Stimulated activated CD4-positive, alpha-beta T cell treated with anti-CD3 and anti-CD28 coated beads, TNF-alpha, amount 100 ng/mL, for 1 hour (primary cell): ENCODE measurements around the gene YARS1.

Experiments used
- DNase-seq, 3 donors: peaks; one replicate each; pipeline ENCODE4 v3.0.0-alpha.2; 2020; ENCODE audit warnings: low read depth in 3 of 3, low spot score in 1 of 3

YARS1 gene

DNA sequence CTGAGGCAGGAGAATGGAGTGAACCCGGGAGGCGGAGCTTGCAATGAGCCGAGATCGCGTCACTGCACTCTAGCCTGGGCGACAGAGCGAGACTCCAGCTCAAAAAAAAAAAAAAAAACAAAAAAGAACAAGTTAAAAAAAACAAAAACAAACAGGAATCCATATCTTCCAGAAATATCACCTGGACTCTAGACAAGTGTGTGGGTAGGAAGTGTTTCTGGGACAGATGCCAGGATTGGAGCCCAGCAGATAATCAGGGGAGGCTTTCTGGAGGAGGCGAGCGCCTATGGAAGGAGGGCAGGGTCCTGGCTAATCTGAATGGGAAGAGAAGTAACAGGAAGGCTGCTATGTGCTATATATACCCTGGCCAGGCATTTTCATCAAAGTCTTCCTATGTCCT, 71.0 kb downstream of the YARS1 start:
- DNase-seq = no peak

DNA sequence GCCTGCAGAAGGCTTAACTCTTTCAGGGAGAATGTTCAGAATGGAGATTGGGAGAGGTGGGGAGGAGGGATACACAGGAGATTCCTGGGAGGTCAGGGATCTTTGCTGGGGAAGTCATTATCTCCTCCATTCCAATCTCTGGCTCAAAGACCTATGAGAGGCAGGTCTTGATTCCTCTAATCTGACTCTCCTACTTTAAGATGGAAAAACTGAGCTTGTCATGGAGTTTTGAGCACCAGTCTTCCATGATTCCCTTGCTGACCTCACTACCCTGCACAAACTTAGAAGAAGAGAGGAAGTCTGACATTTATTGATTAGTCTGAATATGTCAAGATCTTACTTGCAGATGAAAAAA, 73.1 kb downstream of the YARS1 start:
- DNase-seq = no peak

DNA sequence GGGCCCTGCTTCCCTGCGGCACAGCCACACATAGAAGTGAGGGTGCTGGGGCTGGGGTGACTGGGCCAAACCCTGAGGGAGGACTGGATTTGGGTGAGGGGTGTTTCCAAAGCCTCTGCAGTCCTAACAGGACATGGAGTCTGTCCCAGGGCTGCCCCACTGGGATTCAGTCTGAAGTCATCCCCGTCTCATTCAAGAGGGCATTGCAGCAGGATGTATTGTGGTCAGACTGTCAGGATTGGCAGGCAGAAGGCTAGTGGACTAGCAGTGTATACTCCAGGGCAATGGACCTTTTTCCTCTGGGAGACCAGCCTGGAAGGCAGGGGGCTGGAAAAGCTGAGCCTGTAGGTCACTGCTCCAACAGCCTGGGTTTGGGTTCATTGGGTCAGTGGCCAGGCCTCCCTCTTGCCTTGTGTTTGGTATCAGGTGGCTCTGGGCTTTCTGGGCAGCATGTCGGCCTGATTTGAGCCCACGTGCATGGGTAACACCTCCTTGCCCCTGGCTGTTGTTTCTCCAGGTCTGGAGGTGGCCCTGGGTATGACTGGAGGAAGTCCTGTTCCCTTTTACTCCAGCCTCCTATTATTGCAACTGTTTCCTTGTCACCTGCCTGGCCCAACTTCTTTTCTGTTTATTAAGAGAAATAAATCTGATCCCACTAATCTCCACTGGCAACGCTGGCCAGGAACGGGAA, 73.6 kb downstream of the YARS1 start:
- no peak for DNase-seq

DNA sequence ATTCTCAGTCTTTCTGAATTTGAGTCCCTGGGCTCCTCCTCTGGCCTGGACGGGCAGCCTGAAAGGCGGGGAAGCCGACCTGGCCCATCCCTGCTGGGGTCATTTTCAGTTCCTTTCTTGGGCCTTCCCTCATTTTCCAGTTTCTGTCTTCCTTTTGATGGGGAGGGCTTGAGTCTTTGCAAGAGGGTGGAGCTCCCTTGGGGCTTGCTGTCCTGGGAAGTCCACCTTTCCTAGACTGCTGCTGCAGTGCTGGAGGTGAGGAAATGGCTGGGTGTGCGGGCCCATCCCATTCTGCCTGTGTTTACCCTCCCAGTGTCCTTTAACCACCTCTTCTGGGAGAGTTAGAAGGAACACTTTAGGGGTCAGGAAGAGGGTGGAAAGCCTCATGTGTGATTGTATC, 74.2 kb downstream of the YARS1 start:
- no peak for DNase-seq

DNA sequence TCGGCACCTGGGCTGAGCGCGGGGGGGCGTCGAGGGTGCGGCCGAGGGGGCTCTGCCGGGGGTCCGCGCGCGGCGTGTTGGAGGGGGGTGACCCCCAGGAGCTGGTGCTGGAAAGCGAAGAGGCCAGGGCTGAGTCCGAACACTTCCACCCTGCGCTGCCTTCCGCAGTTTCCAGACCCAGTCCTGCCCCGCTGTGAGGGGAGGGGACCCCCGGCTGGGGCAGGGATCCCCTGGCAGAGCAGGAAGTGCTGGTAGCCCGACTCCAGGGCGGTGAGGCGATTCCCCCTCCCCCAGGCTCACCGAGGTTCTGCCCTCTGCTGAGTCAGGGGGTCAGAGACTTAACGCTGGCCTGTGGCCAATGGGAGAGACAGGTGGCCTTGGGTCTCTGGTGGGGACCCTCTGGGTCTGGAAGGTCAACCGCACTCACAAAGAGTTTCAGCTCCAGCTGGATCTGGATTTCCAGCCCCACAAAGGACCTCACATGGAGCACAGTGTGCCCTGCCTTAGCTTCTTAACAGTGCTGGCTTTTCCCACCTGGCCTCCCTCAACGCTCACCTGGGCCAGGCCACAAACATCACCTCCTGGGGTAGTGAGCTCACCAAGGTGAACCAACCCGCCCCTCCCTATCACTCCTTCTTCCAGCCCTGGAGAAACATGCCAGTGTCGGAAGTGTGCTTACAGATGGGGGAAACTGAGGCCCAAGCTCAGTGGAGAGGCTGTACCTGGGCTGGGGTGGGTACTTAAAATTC, 74.8 kb downstream of the YARS1 start:
- DNase-seq = no peak

DNA sequence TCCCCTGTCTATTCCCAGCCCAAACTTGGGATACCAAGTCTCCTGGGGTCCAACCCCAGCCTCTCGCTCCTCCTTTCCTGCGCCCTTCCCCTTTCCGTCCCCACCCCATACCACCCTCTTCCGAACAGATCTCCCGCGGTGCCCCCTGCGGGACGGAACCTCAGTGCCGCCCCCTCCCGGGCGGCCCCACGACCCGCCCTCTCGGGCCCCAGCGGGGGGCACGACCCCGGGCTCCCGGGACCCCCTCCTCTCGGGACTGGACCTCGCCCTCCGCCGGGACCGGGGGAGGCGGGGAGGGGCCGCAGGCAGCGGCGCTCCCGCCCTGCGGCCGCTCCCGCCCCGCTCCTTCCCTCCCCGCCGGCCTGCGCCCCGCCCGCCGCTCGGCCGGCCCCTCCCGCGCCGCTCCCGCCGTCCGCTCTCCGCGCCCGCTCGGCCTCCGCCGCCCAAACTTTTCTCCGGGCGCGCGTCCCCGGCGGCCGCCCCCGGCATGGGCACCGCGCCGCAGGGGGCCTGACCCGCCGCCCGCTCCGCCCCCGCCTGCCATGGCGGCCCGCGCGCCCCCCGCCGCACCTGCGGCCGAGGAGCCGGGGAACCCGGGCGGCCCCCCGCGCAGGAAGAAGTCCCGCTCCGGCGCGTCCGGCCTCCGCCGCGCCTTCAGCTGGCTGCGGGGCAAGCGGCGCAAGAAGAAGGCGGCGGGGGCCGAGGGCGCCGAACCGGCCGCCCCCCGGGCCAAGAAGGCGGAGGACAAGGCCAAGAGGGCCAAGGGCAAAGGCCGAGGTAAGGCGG, 75.6 kb downstream of the YARS1 start:
- DNase-seq = no peak

DNA sequence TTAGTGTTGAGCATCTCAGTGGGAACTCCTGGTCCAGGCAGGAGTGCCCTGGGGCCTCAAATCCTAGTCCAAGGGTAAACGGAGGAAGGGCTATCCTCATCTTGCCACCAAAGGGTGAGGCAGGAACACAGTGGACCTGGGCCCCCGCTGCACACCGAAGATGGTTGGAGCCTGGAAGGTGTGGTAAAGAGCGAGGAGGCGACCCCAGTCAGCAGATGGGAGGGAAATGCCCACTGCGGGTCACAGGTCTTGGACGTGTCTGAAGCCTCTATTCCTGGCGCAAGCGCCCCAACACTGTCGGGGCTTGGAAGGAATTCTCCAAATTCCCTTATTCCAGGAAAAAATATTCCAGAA, 76.1 kb downstream of the YARS1 start:
- no peak for DNase-seq

DNA sequence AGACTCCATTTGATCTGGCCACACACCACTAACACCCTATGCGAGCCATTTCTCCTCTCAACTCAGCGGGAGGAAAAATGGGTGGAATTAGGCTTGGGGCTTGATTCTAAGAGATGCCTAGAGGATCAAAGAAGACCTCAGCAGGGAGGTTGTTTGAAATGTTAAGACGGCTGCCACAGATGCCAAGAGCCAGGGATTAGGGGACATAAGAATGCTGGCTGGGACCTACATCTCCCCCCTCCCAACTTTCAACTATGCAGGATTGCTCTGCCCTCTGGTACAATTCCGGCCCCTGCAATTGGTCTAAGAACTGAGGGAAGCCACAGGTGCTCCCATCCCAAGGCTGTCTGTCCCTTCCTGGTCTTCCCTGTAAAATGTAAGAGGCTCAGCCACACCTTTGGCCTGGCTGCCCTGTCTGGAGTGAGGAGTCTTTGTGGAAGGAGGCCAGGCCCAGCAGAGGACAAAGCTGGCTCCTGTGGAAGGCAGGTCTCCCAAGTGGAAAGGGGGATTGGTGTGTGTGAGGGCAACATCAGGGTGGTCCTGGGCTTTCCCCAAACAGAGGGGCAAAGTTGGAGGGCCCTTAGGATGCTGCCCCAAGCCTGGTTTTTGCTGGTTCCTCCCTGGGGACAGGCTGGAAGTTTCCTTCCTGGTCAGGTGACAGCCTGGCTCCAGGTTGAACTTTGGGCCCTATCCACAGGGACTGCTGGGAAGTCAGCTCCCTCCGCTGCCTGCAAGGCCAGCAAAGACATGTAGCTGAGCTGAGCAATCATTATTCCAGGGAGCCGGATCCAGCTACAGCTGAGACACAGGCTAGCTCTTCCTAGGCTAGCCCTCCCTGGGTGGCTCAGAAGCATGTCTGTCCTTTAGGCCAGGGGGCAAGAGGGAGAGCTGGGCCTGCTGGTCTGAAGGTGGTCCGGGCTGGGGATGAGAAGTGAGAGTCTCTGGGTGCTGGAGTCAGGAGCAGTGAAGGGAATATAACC, 80.1 kb downstream of the YARS1 start:
- DNase-seq = no peak

DNA sequence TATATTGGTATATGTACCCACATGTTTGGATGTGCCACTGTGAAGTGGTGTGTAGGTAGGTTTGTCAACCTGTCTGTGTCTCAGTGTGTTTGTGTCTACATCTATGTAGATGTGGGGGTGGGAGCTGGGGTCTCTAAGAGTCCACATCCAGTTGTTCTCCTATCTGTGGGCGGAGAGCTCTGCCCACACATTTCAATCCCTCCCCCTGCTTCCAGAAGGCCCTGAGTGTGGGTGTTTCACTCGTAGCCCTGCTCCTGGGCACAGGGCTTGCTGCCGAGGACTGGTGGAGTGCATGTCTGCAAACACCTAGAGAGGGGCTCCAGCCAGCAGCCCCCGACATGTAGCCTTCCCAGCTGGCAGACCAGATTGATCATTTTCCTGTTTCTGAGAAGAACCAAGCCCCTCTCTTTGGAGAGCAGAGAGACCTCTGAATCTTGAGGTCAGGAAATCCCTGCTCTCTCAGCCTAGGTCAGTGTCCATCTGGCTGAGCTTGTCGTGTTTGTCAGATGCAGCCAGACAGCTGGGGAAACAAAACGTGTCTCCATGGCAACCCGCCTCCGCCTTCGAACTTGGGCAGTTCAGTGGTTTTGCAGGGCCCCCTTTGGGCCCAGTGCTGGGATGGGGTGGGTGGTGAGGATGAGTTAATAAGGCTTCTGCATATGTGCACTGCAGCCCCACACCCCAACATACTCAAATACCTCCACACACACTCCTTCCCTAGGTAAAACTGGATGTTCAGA, 83.4 kb downstream of the YARS1 start:
- no peak for DNase-seq

DNA sequence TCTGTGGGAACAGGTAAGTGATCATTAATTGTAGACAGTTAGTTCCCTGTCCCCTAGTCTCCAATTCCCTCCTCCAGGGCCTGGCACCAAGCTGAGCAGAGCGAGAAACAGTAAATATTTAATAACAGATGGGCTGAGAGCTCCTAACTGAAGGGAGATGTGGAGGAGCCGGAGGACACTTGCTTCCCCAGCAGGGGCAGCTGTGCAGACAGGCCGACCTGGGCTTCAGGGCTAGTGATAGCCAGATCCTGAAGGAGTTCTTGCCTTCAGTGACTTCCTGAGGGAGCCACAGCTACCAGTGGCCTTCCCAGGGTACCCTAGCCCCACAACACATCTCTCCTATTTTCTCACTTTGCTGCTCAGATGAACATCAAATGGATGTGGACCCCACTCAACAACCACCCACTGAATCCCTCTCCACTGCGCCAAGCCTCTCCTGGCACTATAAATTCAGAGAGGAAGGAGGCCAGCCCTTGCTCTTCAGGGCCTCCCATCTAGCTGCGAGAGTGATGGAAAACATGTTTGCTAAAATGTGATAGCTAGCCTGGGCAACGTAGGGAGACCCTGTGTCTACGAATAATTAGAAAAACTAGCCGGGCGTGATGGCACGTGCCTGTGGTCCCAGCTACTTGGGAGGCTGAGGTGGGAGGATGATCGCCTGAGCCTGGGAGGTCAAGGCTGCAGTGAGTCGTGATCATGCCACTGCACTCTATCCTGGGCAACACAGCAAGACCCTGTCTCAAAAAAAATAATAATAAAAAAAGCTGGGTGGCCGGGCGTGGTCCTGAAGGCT, 87.7 kb downstream of the YARS1 start:
- no peak for DNase-seq

DNA sequence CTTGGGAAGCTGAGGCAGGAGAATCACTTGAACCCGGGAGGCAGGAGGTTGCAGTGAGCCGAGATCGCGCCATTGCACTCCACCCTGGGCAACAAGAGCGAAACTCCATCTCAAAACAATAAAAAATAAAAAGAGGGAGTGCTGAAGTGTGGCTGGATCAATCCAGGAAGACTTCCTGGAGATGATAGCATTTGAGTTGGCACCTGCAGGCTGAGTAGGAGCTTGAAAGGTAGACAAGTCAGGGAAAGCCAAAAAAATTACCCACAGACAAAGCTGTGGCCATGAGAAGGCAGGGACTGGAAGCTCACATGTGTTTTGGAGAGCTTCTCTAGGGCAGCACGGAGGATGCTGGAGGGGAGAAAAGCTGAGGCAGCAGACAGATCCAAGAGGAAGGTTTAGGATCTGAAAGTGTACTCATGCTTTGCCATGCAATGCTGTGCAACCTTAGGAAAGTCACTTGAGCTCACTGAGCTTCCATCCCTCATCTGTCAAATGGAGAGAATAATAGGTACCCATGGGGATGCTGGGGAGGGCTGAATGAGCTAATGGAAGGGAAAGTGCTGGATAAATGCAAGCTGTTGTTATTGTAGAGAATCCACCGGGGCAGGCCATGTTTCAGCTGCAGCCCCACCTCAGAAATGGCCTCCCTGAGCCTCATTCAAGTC, 88.6 kb downstream of the YARS1 start:
- no peak for DNase-seq

DNA sequence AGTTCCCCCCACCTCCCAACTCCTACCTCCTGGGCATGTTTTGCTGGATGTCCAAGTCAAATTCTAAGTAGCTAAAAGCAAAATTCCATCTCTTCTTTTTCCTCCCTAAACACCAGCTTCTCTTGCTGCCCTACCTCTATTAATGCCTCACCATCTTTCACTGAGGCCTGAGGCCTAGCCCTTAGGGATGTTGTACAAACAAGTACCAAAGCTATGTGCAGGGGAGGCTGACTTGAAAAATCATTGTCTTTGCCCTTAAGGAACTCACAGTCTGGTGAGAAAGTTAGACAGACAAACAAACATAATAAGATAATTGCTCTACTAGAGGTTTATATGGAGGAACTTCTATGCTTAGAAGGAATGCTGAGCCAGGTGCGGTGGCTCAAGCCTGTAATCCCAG, 89.3 kb downstream of the YARS1 start:
- DNase-seq = no peak

DNA sequence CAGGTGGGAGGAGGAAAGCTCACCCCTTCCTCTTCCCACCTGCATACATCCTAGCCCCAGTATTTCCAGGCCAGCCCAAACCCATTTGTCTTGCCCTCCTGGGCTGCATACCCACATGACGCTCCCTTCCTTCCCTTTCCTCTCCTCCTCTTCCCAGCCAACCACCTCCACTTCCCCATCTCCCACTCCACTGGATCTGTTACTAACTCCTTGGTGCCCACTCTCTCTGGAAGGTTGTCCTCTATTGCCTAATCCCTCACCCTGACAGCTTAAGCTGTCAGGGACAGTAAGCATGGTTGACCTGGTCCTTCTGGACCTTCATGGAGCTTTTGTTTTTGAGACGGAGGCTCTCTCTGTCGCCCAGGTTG, 91.6 kb downstream of the YARS1 start:
- no peak for DNase-seq
